Thoracic aorta (tissue), 2 donors: ENCODE data around the gene JAKMIP1. TPM values are rescaled to one million over a fixed set of nuclear protein-coding genes. Genes with fewer than 3 reads are reported as not detected.

Source experiments
- ATAC-seq: fragments of 150-250 bp; one replicate; pipeline ENCODE4 v1.8.0; 2017; ENCODE audit warnings: low read depth; ENCODE audit not compliant: insufficient number of reproducible peaks, low FRiP score
- DNase-seq: peaks from one replicate; pipeline ENCODE4 v3.0.0-alpha.2; 2020; ENCODE audit warnings: low spot score
- H3K27ac ChIP-seq, 2 donors: fragments of 200-600 bp; sonication (generic); 1 replicate in 1 of 2; 2 replicates in 1 of 2; pipeline ENCODE4 v1.5.1; 2016; ENCODE audit warnings: mild to moderate bottlenecking in 2 of 2, moderate library complexity in 2 of 2
- H3K27me3 ChIP-seq: fragments of 200-600 bp; sonication (generic); replicated peaks from 2 replicates; pipeline ENCODE4 v1.6.0; 2016; ENCODE audit warnings: mild to moderate bottlenecking; ENCODE audit not compliant: insufficient read depth
- H3K36me3 ChIP-seq: fragments of 200-600 bp; sonication (generic); one replicate; pipeline ENCODE4 v1.5.1; 2016
- H3K4me1 ChIP-seq, 2 donors: fragments of 200-600 bp; sonication (generic); 1 replicate in 1 of 2; 2 replicates in 1 of 2; pipeline versions ENCODE4 v1.5.1 to v1.6.0; 2016; ENCODE audit warnings: low read depth in 2 of 2, mild to moderate bottlenecking in 1 of 2; ENCODE audit not compliant: control insufficient read depth in 1 of 2
- H3K4me3 ChIP-seq: fragments of 200-600 bp; sonication (generic); 2 replicates; pipeline ENCODE4 v1.5.1; 2016; ENCODE audit warnings: mild to moderate bottlenecking
- H3K9me3 ChIP-seq: fragments of 200-600 bp; sonication (generic); 2 replicates; pipeline ENCODE4 v1.5.1; 2016
- CTCF ChIP-seq: fragments of 200-600 bp; sonication (generic); IDR thresholded peaks from one replicate; pipeline ENCODE4 v1.5.1; 2019; ENCODE audit warnings: antibody characterized with exemption
- total RNA-seq, 2 donors: library from RNA; depleted of rRNA; stranded (reverse); fragments of >200 nt; gene quantifications; one replicate each; pipeline versions ENCODE4 v1.1.0 to v1.2.3, GENCODE V29; 2016

JAKMIP1 gene
- total RNA-seq, 2 donors from 2014 or later = 0.28 to 0.81 TPM

GRCh38 chr4:6055030-6055429, 145.3 kb downstream of the JAKMIP1 start:
- H3K9me3 ChIP-seq = peaks cover 22% of the 10 kb centered on the region
- DNase-seq (no peak), ATAC-seq (no peak)
- no peak overlapping the region for H3K27ac ChIP-seq
- TF ChIP-seq CTCF = no peak
- H3K4me1 ChIP-seq = no peaks in the 10 kb centered on the region
- H3K36me3 ChIP-seq = no peaks in the 10 kb centered on the region
- H3K4me3 ChIP-seq = no peak overlapping the region
- H3K27me3 ChIP-seq = no peaks in the 10 kb centered on the region

GRCh38 chr4:6054162-6054922, 146.0 kb downstream of the JAKMIP1 start:
- ATAC-seq (no peak), DNase-seq (no peak)
- no peak for TF ChIP-seq CTCF
- no peaks in the 10 kb centered on the region for H3K27me3 ChIP-seq
- H3K36me3 ChIP-seq = no peaks in the 10 kb centered on the region
- H3K9me3 ChIP-seq = peaks cover 15% of the 10 kb centered on the region
- no peaks in the 10 kb centered on the region for H3K4me1 ChIP-seq
- no peak overlapping the region for H3K4me3 ChIP-seq
- H3K27ac ChIP-seq = no peak overlapping the region

GRCh38 chr4:6052679-6053078, 147.7 kb downstream of the JAKMIP1 start:
- Histone ChIP-seq H3K4me1 (no peaks in the 10 kb centered on the region), H3K27me3 (no peaks in the 10 kb centered on the region), H3K4me3 (no peak overlapping the region), H3K36me3 (no peaks in the 10 kb centered on the region), H3K27ac (no peak overlapping the region), H3K9me3 (peaks cover under 1% of the 10 kb centered on the region)
- DNase-seq (no peak), ATAC-seq (no peak)
- no peak for TF ChIP-seq CTCF

- no peaks in the 10 kb centered on the region for H3K4me1 ChIP-seq
- DNase-seq (no peak), ATAC-seq (no peak)
- no peaks in the 10 kb centered on the region for H3K9me3 ChIP-seq
- H3K36me3 ChIP-seq = no peaks in the 10 kb centered on the region
- H3K4me3 ChIP-seq = no peak overlapping the region
- H3K27me3 ChIP-seq = no peaks in the 10 kb centered on the region
- no peak overlapping the region for H3K27ac ChIP-seq
- no peak for TF ChIP-seq CTCF
These were observed 149.8 kb downstream of the JAKMIP1 start for GRCh38 chr4:6050551-6050950.

- H3K4me3 ChIP-seq = no peak overlapping the region
- H3K4me1 ChIP-seq = no peaks in the 10 kb centered on the region
- DNase-seq = no peak
- H3K27ac ChIP-seq = no peak overlapping the region
- no peak for TF ChIP-seq CTCF
- no peaks in the 10 kb centered on the region for H3K36me3 ChIP-seq
- no peak for ATAC-seq
- H3K27me3 ChIP-seq = no peaks in the 10 kb centered on the region
- H3K9me3 ChIP-seq = no peaks in the 10 kb centered on the region
These were observed 150.4 kb downstream of the JAKMIP1 start for GRCh38 chr4:6049985-6050384.
